ENCODE measurements around the gene ZBP1.
"Not testable (repeated sequence)": the region's sequence is repeated elsewhere in the genome, so short reads cannot be mapped to it uniquely, and the experiment has no call there.

The ZBP1 gene

DNA sequence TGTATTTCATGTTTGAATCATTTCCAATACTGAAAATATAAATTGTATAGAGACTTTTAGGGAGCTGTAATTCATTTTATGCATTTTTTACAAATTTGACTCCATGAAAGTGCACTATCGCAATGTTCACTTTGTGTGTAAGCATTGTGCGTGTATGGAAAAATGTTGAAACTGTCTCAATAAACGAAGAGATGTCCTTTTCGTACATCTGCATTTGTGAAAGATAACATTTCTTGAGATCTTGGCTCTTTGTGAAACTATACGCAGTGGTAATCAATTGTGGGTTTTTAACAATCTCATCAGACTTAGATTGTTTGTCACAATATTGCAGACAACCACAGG, 18.6 kb upstream of the ZBP1 start:
- DNase-seq = no peak

DNA sequence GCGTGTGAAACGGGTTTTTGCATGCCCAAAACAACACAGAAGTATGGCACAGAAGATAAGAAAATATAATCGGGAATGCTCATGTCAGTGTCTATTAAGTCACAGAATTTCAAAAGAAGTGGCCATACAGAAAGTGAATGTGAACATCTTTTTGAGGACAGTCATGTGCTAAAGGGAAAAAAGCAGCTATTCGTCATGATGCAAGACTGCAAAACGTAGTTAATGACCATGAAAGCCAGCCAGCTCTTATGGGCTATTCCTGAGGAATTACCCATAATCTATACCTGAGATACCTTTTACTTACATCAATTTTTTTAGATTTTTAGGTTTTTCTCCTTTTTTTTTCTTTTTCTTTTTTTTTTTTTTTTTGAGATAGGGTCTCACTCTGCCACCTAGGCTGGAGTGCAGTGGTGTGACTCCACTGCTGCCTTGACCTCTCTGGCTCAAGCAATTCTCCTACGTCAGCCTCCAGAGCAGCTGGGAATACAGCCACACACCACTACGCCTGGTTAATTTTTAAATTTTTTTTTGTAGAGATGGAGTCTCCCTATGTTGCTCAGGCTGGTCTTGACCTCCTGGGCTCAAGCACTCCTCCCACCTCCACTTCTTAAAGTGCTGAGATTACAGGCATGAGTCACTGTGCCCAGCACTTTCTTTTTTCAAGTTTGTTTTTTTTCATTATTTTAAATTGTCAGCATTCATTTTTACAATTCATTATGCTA, 18.1 kb upstream of the ZBP1 start:
- no peak for DNase-seq

DNA sequence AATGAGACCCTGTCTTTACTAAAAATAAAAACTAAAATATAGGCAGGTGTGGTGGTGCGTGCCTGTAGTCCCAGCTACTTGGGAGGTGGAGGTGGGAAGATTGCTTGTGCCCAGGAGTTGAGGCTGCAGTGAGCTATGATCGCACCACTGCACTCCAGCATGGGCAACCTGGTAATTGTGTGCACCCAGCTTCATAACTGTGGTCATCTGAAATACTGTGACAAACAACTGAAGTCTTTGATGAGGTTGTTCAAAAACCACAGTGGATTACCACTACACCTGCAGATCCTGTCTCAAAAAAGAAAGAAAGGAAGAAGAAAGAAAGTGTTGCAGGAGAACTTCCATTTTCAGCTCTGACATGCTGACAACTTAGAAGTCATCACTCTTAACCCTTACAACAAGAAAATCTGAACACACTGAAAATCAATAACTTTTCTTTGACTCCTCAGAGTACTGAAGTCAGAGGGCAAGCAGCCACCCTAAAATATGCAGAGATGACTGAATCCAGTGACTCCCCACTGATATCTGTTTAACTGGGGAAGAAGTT, 13.8 kb upstream of the ZBP1 start:
- no peak for DNase-seq

DNA sequence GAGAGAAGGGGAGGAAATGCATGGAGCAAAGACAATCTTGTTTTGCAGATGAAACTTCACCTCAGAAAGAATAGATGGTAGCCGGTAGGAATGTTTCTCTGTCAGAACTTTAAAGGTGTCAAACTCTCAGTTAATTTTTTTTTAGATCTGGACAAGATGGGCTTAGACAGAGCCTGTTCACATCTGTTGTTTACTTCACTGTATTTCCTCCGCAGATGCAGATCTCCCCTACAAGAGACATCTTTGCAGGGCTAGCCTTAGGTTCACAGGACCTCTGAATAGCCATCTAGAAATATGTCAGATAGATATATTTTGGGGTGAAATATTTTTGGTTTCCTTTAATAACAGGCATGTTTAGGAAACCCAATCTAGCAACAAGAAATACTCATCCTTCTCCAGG, 12.1 kb upstream of the ZBP1 start:
- no peak for DNase-seq

DNA sequence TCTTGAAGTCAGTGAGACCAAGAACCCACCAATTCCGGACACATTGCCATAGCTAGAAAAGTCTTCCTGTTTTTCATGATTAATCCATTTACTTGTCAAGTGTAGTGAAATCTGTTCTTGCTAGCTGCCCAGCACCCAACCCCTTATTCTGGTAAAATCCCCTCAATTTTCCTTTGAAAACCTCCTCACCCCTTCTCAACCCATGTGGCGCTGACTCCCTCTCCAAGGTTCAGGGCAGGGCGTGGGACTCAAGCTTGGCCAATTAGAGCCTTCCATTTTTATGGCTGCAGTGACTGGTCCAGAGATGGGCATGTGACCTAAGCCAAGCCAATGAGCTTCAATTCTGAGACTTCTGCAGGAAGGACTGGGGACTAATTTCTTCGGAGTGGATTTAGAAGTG, 9.8 kb upstream of the ZBP1 start:
- no peak for DNase-seq

DNA sequence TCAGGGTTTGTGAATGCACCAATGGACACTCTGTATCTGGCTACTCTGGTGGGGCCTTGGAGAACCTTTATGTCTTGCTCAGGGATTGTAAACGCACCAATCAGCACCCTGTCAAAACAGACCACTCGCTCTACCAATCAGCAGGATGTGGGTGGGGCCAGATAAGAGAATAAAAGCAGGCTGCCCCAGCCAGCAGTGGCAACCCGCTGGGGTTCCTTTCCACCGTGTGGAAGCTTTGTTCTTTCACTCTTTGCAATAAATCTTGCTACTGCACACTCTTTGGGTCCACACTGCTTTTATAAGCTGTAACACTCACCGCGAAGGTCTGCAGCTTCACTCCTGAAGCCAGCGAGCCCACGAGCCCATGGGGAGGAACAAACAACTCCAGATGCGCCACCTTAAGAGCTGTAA, 9.3 kb upstream of the ZBP1 start:
- not testable (repeated sequence) for DNase-seq

DNA sequence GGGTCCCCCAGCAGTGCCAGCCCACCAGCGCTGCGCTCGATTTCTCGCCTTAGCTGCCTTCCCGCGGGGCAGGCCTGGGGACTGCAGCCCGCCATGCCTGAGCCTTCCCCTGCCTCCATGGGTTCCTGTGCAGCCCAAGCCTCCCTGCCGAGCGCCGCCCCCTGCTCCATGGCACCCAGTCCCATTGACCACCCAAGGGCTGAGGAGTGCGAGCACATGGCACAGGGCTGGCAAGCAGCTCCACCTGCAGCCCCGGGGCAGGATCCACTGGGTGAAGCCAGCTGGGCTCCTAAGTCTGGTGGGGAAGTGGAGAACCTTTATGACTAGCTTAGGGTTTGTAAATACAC, 8.7 kb upstream of the ZBP1 start:
- DNase-seq = not testable (repeated sequence)

DNA sequence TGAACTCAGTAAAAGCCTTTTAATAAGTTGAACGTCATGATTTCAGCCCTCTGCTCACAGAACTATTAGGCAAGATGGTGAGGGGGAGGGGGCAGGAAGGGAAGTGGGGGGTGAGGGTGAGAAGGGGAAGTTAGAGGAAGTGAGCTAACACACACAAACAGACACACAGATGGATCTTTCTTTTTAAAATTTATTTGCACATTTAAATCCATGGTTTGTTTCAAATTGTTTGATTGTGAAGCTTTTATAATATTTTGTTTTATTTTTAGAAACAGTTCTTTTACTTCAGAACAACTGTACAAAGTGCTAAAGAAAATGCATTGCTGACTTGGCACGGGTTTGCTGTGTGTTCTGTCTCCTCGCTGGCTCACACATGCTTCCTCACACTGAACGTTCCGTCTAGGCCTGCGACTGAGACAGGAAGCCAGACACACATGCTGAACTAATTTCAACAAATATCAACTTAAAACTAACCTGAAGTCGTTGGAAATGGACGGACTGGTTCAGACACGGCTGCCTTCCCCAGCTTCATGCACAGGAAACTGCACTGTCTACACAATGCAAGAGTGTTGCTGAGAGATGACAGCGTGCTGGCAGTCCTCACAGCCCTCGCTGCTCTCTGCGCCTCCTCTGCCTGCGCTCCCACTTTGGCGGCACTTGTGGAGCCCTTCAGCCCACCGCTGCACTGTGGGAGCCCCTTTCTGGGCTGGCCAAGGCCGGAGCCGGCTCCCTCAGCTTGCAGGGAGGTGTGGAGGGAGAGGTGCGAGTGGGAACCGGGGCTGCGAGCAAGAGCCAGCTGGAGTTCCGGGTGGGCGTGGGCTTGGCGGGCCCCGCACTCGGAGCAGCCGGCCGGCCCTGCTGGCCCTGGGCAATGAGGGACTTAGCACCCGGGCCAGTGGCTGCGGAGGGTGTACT, 8.1 kb upstream of the ZBP1 start:
- DNase-seq = no peak

DNA sequence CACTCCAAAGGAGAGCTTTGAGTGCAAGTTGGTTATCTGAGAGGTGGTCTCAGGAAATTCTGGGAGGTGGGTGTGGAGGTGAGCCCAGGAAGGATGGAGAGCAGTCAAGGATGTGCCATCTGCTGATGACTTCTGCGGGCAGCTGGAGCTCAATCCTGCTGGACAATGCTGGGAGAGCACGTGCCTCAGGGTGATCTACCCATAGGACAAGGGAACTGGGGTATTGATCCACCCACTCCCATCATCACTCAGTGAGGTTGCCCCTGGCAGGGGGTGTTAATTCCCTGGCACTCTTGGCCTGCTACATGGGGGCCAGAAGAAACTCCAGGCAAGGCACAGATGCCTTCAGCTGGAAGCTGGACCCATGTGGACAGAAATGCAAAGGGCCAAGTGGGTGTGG, 7.1 kb upstream of the ZBP1 start:
- no peak for DNase-seq

DNA sequence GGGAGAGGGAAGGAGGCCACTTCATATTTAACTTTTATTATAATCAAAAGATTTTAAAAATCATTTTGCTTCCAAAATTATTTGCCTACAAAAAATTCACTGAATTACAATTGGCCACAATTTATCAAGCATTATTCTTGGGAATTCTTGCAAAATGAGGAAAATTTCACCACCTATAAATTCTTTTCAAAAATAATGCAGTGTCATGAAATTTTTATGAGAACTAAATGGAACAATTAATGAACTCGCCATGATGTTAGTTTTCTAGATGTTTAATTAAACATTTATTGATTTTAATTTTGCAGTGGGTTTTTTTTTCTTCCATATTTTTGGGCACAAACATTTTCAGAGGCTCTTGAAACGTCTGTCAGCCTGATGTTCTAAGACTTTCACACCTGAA, 5.8 kb upstream of the ZBP1 start:
- DNase-seq = no peak

DNA sequence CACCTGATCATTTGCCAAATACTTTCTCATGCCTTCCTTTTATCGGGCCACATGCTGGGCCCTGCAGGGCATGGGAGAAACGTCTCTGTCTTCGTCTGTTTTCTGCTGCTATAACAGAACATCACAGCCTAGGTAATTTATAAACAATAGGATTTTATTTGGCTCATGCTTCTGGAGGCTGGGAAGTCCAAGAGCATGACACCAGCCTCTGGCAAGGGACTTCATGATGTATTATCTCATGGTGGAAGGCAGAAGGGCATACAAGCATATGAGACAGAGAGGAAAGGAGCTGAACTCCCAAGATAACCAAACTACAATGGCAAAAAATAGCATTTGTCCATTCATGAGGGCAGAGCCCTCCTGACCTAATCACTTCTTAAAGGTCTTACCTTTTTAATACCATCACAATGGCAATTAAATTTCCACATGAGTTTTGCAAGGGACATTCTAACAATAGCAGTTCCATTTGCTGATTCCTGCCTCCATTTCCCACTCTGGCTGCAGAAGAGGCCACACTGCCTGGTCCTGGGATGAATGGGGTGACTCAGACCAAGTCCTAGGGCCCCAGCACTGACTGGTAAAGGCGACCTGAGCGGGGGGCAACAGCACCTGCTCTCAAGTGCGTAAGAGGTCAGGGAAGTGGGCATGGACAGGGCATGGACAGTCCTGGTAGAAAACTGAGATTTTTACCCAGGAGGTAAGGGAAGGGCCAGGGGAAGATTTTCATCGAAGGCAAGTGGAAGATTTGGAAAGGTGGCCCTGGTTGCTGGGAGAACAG, 5.1 kb upstream of the ZBP1 start:
- DNase-seq = no peak

DNA sequence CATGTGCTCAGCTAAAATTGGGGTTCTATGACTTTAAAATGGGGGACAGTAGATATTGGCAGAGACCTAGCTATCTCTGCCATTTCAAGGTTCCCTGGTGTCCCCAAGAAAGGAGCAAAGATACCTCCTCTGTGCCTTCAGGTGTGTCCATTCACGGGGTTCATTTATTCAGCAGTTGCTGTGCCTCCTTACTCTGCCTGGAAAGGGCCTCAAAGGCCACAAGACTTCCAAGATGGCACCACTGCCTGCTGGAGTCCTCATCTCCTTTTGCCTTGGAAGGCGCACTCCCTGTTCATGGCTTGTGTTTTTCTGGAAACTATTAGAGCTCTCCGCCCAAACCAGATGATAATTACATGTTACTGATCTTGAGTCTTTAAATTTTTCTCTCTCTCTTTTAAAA, 3.9 kb upstream of the ZBP1 start:
- DNase-seq = no peak

DNA sequence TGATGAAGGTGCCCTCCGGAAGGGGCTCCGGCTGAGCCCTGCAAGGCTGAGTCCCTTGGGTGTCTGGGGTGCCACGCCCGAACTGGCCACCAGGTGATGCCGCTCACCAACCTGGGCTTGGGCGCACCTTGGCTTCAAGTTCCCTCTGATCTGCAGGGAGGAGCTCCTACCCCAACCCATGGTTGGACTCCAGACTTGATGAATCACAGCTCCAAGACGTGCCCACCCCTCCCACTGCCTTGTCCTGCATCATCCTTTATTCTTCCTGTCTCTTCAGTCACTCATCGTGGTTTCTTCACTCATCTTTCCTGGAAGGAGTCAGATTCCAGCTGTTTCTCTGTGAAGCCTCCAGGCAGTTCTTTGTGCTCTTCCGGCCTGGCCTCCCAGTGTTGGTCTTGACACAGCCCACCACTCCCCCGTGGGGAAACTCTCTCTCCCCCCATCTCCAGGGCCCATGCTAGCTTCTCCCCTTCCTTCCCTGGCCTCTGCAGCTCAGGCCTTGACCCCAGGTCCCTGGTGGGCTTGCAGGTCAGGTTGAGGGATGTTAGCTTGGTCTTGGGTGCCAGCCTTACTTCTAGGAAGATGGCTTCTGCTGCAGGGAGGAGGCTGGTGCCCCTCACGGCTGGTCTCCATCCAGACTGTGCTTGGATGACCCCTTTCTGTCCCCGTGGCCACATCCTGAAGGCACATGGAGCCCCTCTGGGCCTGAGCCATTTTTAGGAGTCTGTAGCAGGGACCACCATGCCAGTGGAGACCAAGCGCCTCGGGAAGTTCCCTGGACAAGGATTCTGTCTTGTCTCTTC, 2.6 kb upstream of the ZBP1 start:
- DNase-seq = peak; percentile 50 to 55

DNA sequence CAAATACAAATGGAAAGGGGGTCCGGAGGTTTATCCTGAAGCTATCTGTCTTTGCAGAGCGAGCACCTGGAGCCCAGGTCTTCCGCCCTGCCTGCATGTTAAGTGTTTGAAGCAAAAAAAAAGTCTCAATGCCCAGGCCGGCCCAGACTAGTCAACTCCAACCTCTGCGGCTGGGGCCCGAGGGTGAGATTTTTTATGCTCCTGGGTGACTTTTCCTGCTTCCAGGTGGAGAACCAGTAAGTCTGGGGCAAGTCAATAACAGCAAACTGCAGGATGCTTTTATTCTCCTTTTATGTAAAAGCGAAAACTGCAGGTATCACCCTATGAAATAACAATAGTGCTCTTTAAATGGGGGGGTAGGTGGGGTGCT, 2.0 kb upstream of the ZBP1 start:
- DNase-seq = no peak

DNA sequence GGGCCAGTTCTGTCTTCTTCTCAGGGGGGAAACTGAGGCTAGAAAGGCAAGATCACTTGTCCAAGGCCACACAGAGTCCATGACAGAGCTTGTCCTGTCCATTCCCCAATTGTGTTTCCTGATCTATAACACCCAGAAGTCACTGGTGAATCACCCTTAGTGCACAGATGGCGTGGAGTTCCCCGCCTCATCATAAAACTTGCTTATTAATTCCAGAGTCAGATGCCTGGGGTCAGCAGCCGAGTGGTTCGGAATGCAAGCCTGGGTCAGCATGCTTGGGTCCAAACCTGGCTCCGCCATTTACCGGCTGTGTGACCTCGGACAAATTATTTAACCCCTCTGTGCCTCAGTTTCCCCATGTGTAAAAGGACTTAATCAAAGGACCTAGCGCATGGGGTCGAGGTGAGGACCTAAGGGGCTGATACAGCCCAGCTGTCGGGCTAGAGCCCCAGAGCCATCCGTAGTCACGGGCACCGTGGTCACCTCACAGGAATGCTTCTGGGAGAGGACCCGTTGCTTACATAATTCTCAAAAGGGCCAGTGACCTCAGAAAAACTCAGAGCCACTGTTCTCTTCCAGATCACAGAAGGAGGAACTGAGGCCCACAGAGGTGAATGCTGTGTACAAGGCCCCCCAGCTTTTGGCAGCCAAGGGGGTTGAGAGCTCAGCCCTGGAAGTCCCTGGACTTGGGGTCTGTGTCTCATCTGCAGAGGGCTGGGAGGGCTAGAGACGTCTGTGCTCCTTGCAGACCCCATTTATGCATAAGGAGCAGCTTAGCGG, 1.4 kb upstream of the ZBP1 start:
- no peak for DNase-seq

DNA sequence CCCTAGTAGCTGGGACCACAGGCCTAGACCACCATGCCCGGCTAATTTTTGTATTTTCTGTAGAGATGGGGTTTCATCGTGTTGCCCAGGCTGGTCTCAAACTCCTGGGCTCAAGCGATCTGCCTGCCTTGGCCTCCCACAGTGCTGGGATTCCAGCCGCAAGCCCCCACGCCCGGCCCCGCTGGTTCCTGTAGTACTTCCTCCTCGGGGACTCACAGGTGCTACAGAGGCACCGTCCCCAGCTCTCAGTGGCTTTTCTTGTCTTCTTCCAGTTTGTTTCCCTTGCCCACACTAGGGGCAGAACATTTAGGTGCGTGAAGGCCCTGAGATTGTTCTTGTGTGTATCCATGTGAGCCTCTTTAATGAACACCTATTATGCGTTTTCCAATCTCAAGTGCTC, 773 bp upstream of the ZBP1 start:
- no peak for DNase-seq

DNA sequence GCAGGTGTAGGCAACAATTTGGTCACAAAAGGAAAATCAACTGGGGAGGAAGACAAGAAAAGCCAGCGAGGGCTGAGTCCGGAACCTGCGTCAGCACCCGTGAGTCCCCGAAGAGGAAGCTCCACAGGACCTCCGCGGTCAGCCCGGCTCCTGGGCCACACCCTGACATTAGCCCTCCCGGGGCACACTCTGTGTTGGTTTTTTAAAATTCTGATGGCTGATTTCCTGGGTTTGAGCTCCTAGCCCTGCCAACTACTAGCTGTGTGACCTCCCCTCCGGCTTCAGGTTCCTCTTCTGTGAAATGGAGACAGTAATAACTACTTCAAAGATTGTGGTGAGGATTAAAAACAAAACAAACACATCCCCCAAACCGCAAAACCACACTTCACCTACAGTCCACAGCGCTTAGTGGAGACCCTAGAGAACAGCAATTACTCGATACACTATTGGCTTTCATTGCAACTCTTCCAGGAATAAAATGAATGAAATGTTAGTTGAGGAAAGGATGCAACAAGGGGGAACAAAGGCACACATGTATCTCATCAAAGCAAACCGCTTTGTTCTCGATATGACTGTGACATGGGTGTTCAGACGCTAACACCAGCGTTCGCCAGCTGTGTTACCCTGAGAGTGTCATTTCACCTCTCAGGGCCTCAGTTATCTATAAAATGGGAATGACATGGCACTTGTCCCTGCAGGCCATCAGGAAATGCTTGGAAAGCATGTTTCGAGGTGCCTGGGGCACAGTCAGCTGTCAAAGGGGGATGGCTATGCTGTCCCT, 985 bp downstream of the ZBP1 start:
- no peak for DNase-seq

DNA sequence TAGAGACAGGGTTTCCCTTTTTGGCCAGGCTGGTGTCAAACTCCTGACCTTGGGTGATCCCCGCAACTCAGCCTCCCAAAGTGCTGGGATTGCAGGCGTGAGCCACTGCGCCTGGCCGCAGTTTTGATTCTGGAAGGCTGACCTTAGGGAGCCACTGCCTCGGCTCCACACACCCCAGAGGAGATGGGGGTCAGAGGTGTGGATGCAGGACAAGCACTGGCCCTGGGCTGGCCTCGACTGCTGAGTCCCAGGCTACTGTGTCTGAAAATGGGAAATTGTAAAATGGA, 1.5 kb downstream of the ZBP1 start:
- no peak for DNase-seq

DNA sequence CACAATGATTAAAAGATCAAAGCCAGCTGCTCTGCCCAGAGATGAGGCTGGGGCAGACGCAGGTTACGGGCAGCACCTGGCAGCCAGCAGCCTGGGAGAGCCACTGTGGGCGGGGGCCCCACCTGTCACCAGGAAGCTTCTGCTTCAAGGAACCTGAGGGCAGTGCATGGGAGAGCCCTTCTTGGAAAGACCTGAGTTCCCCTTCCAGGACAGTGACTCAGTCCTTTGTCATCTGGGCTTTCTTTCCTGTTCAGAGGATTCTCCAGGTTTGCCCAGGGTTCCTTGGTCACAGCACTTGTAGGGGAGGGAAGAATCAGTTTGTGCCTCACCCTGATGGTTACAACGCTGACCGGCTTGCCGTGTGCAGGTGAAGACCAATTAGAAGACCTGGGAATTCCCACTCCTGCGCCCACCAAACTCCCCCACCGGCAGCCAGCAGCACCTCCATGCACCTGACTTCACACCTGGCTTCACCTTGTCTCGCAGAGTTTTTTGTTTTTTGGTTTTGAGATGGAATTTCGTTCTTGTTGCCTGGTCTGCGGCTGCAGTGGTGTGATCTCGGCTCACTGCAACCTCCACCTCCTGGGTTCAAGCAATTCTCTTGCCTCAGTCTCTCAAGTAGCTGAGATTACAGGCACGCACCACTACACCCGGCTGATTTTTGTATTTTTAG, 2.0 kb downstream of the ZBP1 start:
- no peak for DNase-seq

DNA sequence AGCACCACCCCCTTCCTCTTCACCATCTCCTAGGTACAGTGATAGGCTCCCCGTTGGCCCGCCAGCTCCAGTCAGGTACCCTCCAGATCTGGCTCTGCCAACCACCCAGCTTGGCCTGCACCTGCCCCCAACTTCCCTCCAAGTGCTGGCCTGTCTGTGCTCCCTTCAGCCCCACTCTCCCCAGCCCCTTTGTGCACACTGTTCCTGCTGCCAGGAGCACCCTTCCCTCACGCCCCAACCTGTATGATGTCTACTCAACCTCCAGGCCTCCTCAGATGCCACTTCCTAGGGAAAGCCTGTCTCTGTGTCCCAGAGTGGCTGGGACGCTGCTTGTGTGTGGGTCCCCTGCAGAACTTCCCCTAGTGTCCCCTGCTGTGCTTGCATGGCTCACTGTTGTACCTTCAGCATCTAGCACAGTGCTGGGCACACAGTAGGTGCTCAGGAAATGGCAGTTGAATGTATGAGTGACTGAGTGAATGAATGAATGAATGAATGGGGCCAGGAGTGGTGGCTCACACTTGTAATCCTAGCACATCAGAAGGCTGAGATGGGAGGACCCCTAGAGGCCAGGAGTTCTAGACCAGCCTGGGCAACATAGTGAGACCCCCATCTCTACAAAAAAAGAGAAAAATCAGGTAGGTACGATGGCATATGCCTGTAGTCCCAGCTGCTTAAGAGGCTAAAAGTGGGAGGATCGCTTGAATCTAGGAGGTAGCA, 3.0 kb downstream of the ZBP1 start:
- DNase-seq = no peak

Data from NCI-H2081 (cell line).